Esophagus squamous epithelium (tissue), 4 donors: Measurements from ENCODE around the gene SYTL3.

Experiments used
- POLR2A ChIP-seq, 4 donors: fragments of 450-650 bp; IDR thresholded peaks; one replicate each; pipeline ENCODE4 v1.6.1; 2017; ENCODE audit warnings: antibody characterized with exemption in 4 of 4, mild to moderate bottlenecking in 4 of 4, moderate library complexity in 3 of 4
- TF ChIP-seq, protein P1 (sequence below), 6 experiments: fragments of 450-650 bp in 4 of 6; fragments of 200-600 bp in 2 of 6; sonication (generic) in 2 of 6; IDR thresholded peaks; one replicate each; pipeline ENCODE4 v1.5.1; 2016 to 2019; ENCODE audit warnings: antibody characterized with exemption in 6 of 6, mild to moderate bottlenecking in 4 of 6, moderate library complexity in 4 of 6

DNA sequence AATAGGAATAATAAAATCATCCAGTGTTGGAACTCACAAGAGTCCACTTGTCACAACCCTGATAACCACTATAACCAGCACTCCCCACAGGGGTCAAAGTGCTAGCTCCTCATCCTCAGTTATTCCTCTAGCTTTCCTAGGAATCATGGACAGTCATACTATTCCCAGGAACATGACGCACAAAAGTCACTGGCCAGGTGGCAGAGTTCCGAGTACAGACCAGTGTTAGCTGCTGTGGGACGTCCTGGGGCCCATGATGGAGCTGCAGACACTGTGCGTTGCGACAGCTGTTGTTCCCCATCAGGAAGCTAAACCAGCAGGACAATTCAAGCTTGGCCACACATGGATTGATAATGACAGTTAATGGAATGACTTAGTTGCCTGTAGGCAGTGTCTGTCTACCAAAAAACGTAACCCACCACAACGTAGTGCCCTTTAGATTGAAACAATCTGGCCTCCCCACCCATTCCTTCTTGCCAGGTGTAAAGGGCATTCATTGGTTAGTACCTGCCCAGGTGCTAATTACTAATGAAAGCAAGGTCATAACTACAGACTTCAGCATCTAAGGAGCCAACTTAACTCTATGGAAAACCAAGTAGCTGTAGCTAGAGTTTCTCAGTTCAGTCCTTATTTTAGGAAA is 151.9 kb downstream of the SYTL3 start:
- TF ChIP-seq, protein P1, sequence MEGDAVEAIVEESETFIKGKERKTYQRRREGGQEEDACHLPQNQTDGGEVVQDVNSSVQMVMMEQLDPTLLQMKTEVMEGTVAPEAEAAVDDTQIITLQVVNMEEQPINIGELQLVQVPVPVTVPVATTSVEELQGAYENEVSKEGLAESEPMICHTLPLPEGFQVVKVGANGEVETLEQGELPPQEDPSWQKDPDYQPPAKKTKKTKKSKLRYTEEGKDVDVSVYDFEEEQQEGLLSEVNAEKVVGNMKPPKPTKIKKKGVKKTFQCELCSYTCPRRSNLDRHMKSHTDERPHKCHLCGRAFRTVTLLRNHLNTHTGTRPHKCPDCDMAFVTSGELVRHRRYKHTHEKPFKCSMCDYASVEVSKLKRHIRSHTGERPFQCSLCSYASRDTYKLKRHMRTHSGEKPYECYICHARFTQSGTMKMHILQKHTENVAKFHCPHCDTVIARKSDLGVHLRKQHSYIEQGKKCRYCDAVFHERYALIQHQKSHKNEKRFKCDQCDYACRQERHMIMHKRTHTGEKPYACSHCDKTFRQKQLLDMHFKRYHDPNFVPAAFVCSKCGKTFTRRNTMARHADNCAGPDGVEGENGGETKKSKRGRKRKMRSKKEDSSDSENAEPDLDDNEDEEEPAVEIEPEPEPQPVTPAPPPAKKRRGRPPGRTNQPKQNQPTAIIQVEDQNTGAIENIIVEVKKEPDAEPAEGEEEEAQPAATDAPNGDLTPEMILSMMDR (IDR thresholded peaks at IDR 0.05), result no peak
- no peak for TF ChIP-seq POLR2A (IDR thresholded peaks at IDR 0.05)
